Heart right ventricle (tissue), 16 donors: ENCODE data around the gene THSD7A. TPM values are rescaled to one million over a fixed set of nuclear protein-coding genes. Genes with fewer than 3 reads are reported as not detected.
A peak's percentile ranks its signal among the peaks of the same experiment; 100 is the strongest.

Experiments used
- ATAC-seq, 8 donors: fragments of 200-7000 bp; cut with Tn5 transposase; one replicate each; pipeline ENCODE4 v1.9.1; 2020; ENCODE audit warnings: mild to moderate bottlenecking in 8 of 8, moderate library complexity in 8 of 8, moderate number of reproducible peaks in 1 of 8
- DNase-seq, 2 donors: peaks; one replicate each; pipeline ENCODE4 v3.0.0-alpha.2; 2020
- H3K27ac ChIP-seq, 10 donors: fragments of 200-600 bp; sonication (generic) in 2 of 10; one replicate each; pipeline versions ENCODE4 v1.5.0 to v1.8.0; 2020 to 2022; ENCODE audit warnings: mild to moderate bottlenecking in 3 of 10
- H3K27me3 ChIP-seq, 7 donors: fragments of 200-600 bp; one replicate each; pipeline ENCODE4 v1.8.0; 2021 to 2022; ENCODE audit warnings: mild to moderate bottlenecking in 2 of 7
- H3K36me3 ChIP-seq, 9 donors: fragments of 200-600 bp; sonication (generic) in 1 of 9; one replicate each; pipeline versions ENCODE4 v1.5.0 to v1.8.0; 2020 to 2022; ENCODE audit warnings: mild to moderate bottlenecking in 2 of 9
- H3K4me1 ChIP-seq, 9 donors: fragments of 200-600 bp; sonication (generic) in 1 of 9; one replicate each; pipeline versions ENCODE4 v1.5.0 to v1.8.0; 2020 to 2022; ENCODE audit warnings: mild to moderate bottlenecking in 4 of 9
- H3K4me3 ChIP-seq, 10 donors: fragments of 200-600 bp; sonication (generic) in 2 of 10; one replicate each; pipeline versions ENCODE4 v1.5.0 to v1.8.0; 2020 to 2022; ENCODE audit warnings: mild to moderate bottlenecking in 7 of 10, moderate library complexity in 2 of 10
- H3K9me3 ChIP-seq, 11 donors: fragments of 200-600 bp in 10 of 11; sonication (generic) in 2 of 11; one replicate each; pipeline versions ENCODE4 v1.5.0 to v1.8.0; 2013 to 2022; ENCODE audit warnings: mild to moderate bottlenecking in 2 of 11, control low read depth in 1 of 11, moderate library complexity in 1 of 11
- WGBS, 2 donors: extraction: QIAGEN DNeasy Blood & Tissue Kit; methylation state at CpG; one replicate each; pipeline ENCODE4 v1.1.7; 2013; ENCODE audit warnings: inconsistent platforms in 1 of 2; 5-methylcytosine and 5-hydroxymethylcytosine counted together
- intact Hi-C, 10 donors: fragments of 100-400 bp; cut with DNase I; formaldehyde crosslinking; loops; one replicate each; pipeline versions ENCODE4 v1.11.1 to v1.14.2; 2022
- polyA plus RNA-seq, 2 donors: library from polyadenylated mRNA; stranded (reverse); fragments of 200-250 nt; gene quantifications; one replicate each; pipeline ENCODE4 v1.2.3, GENCODE V29; 2013
- total RNA-seq, 10 donors: library from RNA; stranded (reverse); fragmentation: NEBNext Ultra II Directional in 3 of 10; extraction: Animal tissue kit (Norgen Biotek cat#: 25700) in 3 of 10; gene quantifications; one replicate each; pipeline versions ENCODE4 v1.2.1 to v1.2.4, GENCODE V29; 2021 to 2023
- TF ChIP-seq, protein P1 (sequence below), 9 donors: fragments of 200-600 bp; sonication (generic) in 2 of 9; IDR thresholded peaks; one replicate each; pipeline versions ENCODE4 v1.5.0 to v1.8.0; 2021 to 2022; ENCODE audit warnings: antibody characterized with exemption in 9 of 9, mild to moderate bottlenecking in 5 of 9, moderate library complexity in 1 of 9
- donor health status: Arrhythmogenic right ventricular cardiomyopathy.
- donor health status: ischemic (EF 13 %, LVEDD 7.1; RV severe dilation, severe dysfunction).
- donor health status: healthy with polysubstance abuse.
- donor health status: DM: no; HTN: yes; CAD: no.
- donor health status: DM: no; HTN: no; CAD: no.
- donor health status: ischemic (EF 25% LVEDD 6.9; RV normal size, moderate dysfunction).
- donor health status: ischemic (EF 25% LVEDD 5.7; RV mildly dilated, moderate dysfunction).
- donor health status: healthy.
- donor health status: DM: yes; HTN: yes; CAD: no.
- donor health status: Ischemic cardiomyopathy.
- donor health status: ischemic (EF 35%, LVEDD 5.7; RV mildly dilated, moderate dysfunction).
- donor health status: nonischemic (EF 11% LVEDD 7.7; RV severe dilation, severe dysfunction).
- donor health status: DM: yes; HTN: yes; CAD: no.
- donor health status: PGD.
- donor health status: ischemic (EF 29% LVEDD 5.4; RV normal size, mild dysfunction).
- donor health status: nonischemic (EF 23%, LVEDD 6.1; RV moderate dilation, normal function).

THSD7A gene
- total and polyA plus RNA-seq, 12 donors, result 0.22 to 3.4 (median 1.2) TPM

GRCh38 chr7:11492307-11492706 is 339.7 kb downstream of the THSD7A start:
- Histone ChIP-seq H3K4me1 (peaks cover 0 to 12% (median 0%) of the 10 kb centered on the region in 9 donors), H3K27ac (no peak overlapping the region), H3K4me3 (no peak overlapping the region), H3K27me3 (no peaks in the 10 kb centered on the region), H3K36me3 (no peaks in the 10 kb centered on the region), H3K9me3 (no peaks in the 10 kb centered on the region)
- intact Hi-C loops, result no loop called here
- WGBS, 2 donors, result 55 to 64% methylated on average over 1 of the region's 1 CpG
- DNase-seq (no peak), ATAC-seq (no peak)
- TF ChIP-seq, protein P1, sequence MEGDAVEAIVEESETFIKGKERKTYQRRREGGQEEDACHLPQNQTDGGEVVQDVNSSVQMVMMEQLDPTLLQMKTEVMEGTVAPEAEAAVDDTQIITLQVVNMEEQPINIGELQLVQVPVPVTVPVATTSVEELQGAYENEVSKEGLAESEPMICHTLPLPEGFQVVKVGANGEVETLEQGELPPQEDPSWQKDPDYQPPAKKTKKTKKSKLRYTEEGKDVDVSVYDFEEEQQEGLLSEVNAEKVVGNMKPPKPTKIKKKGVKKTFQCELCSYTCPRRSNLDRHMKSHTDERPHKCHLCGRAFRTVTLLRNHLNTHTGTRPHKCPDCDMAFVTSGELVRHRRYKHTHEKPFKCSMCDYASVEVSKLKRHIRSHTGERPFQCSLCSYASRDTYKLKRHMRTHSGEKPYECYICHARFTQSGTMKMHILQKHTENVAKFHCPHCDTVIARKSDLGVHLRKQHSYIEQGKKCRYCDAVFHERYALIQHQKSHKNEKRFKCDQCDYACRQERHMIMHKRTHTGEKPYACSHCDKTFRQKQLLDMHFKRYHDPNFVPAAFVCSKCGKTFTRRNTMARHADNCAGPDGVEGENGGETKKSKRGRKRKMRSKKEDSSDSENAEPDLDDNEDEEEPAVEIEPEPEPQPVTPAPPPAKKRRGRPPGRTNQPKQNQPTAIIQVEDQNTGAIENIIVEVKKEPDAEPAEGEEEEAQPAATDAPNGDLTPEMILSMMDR (IDR thresholded peaks at IDR 0.05), result no peak

DNA sequence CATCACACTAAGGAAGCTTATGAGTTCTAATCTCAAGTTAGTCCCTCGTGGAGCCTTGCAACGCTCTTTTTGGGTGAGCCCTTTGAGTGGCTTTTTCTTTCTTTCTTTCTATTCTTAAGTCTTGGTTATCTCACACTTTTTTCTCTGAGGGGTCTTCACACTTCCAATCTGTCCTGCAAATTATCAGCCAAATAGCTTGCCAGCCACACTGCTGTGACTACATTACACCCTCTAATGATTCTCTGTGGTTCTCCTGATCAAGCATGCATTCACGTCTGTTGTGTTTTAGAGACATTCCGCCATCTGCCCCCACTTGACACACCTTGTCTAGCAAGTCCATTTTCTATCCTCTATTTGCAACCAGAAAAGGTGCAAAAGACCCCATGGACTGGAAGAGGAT is 340.2 kb downstream of the THSD7A start:
- 63 to 76% methylated on average over 4 of the region's 4 CpGs for whole genome bisulfite sequencing, 2 donors
- no peaks in the 10 kb centered on the region for H3K36me3 ChIP-seq
- peaks cover 0 to 12% (median 0%) of the 10 kb centered on the region in 9 donors for H3K4me1 ChIP-seq
- no peak overlapping the region for H3K27ac ChIP-seq
- intact Hi-C loops, result no loop called here
- H3K4me3 ChIP-seq, result no peak overlapping the region
- ATAC-seq (no peak), DNase-seq (no peak)
- TF ChIP-seq, protein P1 (IDR thresholded peaks at IDR 0.05), result no peak
- H3K9me3 ChIP-seq, result no peaks in the 10 kb centered on the region
- no peaks in the 10 kb centered on the region for H3K27me3 ChIP-seq

- H3K9me3 ChIP-seq, result no peaks in the 10 kb centered on the region
- intact Hi-C loops, result no loop called here
- no peaks in the 10 kb centered on the region for H3K27me3 ChIP-seq
- no peaks in the 10 kb centered on the region for H3K36me3 ChIP-seq
- no peak for ATAC-seq
- H3K4me3 ChIP-seq, result no peak overlapping the region
- H3K4me1 ChIP-seq, result peaks cover 0 to 12% (median 0%) of the 10 kb centered on the region in 9 donors
- TF ChIP-seq, protein P1 (IDR thresholded peaks at IDR 0.05), result no peak
- DNase-seq, result no peak
- no peak overlapping the region for H3K27ac ChIP-seq
Measured at GRCh38 chr7:11489280-11489679, 342.7 kb downstream of the THSD7A start.

- no peak overlapping the region for H3K27ac ChIP-seq
- H3K4me1 ChIP-seq, result no peaks in the 10 kb centered on the region
- intact Hi-C loops, result no loop called here
- TF ChIP-seq, protein P1 (IDR thresholded peaks at IDR 0.05), result peak in 5 of 9 donors; percentile 8 to 44 (median 30)
- no peak for ATAC-seq
- no peak for DNase-seq
- H3K4me3 ChIP-seq, result no peak overlapping the region
- H3K27me3 ChIP-seq, result no peaks in the 10 kb centered on the region
- H3K9me3 ChIP-seq, result no peaks in the 10 kb centered on the region
- 61 to 93% methylated on average over 2 of the region's 2 CpGs for WGBS, 2 donors
- H3K36me3 ChIP-seq, result no peaks in the 10 kb centered on the region
Measured at GRCh38 chr7:11486271-11486670, 345.7 kb downstream of the THSD7A start.

DNA sequence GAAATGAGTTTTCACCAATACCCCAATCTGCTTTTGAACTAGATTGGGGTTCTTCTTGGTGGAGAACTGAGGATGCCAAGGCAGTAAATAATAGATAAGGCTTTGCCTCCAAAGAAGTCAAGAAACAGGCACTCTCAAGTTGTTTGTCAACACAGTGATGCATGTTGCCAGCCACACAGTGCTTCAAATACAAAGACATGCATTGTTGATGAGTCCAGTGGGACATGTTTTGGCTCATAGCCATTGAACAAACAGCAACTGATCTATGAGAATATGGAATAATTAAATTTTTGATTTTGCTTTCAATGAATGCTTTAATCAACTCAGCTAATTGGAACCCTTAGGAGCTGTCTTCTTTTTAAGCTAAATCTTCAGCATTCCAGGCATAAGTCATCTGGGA is 346.4 kb downstream of the THSD7A start:
- DNase-seq (no peak), ATAC-seq (no peak)
- Histone ChIP-seq H3K4me3 (no peak overlapping the region), H3K4me1 (no peaks in the 10 kb centered on the region), H3K36me3 (no peaks in the 10 kb centered on the region), H3K27me3 (no peaks in the 10 kb centered on the region), H3K27ac (no peak overlapping the region), H3K9me3 (no peaks in the 10 kb centered on the region)
- TF ChIP-seq, protein P1 (IDR thresholded peaks at IDR 0.05), result no peak
- intact Hi-C loops, result no loop called here
